ENCODE measurements around the gene SNX33.
A peak's percentile ranks its signal among the peaks of the same experiment; 100 is the strongest.

SNX33 gene

GRCh38 chr15:75669879-75670212, 22.1 kb downstream of the SNX33 start:
- Histone ChIP-seq H4K5ac (ENCODE audit: low read length) (no peak overlapping the region), H3K23ac (ENCODE audit: low read length) (no peak overlapping the region), H2BK120ac (ENCODE audit: low read depth, low read length) (no peak overlapping the region), H2BK15ac (replicated peaks; ENCODE audit: low read depth) (no peak overlapping the region), H3K56ac (ENCODE audit: low read length) (no peak overlapping the region), H3K4me3 (ENCODE audit: low read length) (no peak overlapping the region), H2BK5ac (ENCODE audit: low read length) (no peak overlapping the region), H3K79me2 (ENCODE audit: control insufficient read depth, insufficient read depth, low read length) (no peaks in the 10 kb centered on the region), H4K8ac (ENCODE audit: low read depth, low read length) (no peak overlapping the region), H3K27ac (ENCODE audit: low read depth, low read length) (no peak overlapping the region), H2AK5ac (ENCODE audit: low read length) (no peak overlapping the region), H3K27me3 (ENCODE audit: insufficient read depth, low read length, poor library complexity) (no peaks in the 10 kb centered on the region), H3K18ac (ENCODE audit: low read length) (no peak overlapping the region), H3K4ac (ENCODE audit: low read depth, low read length) (no peak overlapping the region), H3K79me1 (ENCODE audit: low read length) (no peaks in the 10 kb centered on the region), H3K9ac (ENCODE audit: low read length) (no peak overlapping the region), H3K4me1 (ENCODE audit: control insufficient read depth, low read depth, low read length) (peaks cover 13% of the 10 kb centered on the region), H3K4me2 (ENCODE audit: low read length) (no peak overlapping the region), H3K36me3 (ENCODE audit: control insufficient read depth, insufficient read depth, low read length) (no peaks in the 10 kb centered on the region)
- DNase-seq = no peak
- WGBS (ENCODE audit: extremely low coverage, insufficient coverage, low lambda C conversion rate) = no CpG with 5 or more reads among the region's 6 CpGs

GRCh38 chr15:75671730-75672602, 24.3 kb downstream of the SNX33 start:
- H3K27ac ChIP-seq (ENCODE audit: low read depth, low read length) = no peak overlapping the region
- peaks cover 13% of the 10 kb centered on the region for H3K4me1 ChIP-seq (ENCODE audit: control insufficient read depth, low read depth, low read length)
- H3K79me2 ChIP-seq (ENCODE audit: control insufficient read depth, insufficient read depth, low read length) = no peaks in the 10 kb centered on the region
- no peaks in the 10 kb centered on the region for H3K79me1 ChIP-seq (ENCODE audit: low read length)
- H3K4ac ChIP-seq (ENCODE audit: low read depth, low read length) = no peak overlapping the region
- no peak overlapping the region for H3K18ac ChIP-seq (ENCODE audit: low read length)
- WGBS (ENCODE audit: extremely low coverage, insufficient coverage, low lambda C conversion rate) = no CpG with 5 or more reads among the region's 11 CpGs
- H4K8ac ChIP-seq (ENCODE audit: low read depth, low read length) = no peak overlapping the region
- no peaks in the 10 kb centered on the region for H3K27me3 ChIP-seq (ENCODE audit: insufficient read depth, low read length, poor library complexity)
- H3K56ac ChIP-seq (ENCODE audit: low read length) = no peak overlapping the region
- no peak overlapping the region for H3K4me3 ChIP-seq (ENCODE audit: low read length)
- H2BK5ac ChIP-seq (ENCODE audit: low read length) = no peak overlapping the region
- no peak overlapping the region for H4K5ac ChIP-seq (ENCODE audit: low read length)
- H3K4me2 ChIP-seq (ENCODE audit: low read length) = no peak overlapping the region
- no peak overlapping the region for H2BK120ac ChIP-seq (ENCODE audit: low read depth, low read length)
- no peak overlapping the region for H3K23ac ChIP-seq (ENCODE audit: low read length)
- no peaks in the 10 kb centered on the region for H3K36me3 ChIP-seq (ENCODE audit: control insufficient read depth, insufficient read depth, low read length)
- H2AK5ac ChIP-seq (ENCODE audit: low read length) = no peak overlapping the region
- no peak overlapping the region for H3K9ac ChIP-seq (ENCODE audit: low read length)
- no peak overlapping the region for H2BK15ac ChIP-seq (replicated peaks; ENCODE audit: low read depth)
- DNase-seq = no peak

GRCh38 chr15:75672646-75673425, 25.1 kb downstream of the SNX33 start:
- no peaks in the 10 kb centered on the region for H3K79me2 ChIP-seq (ENCODE audit: control insufficient read depth, insufficient read depth, low read length)
- no peak overlapping the region for H3K18ac ChIP-seq (ENCODE audit: low read length)
- no peak overlapping the region for H2BK5ac ChIP-seq (ENCODE audit: low read length)
- H3K4ac ChIP-seq (ENCODE audit: low read depth, low read length) = no peak overlapping the region
- no peak overlapping the region for H2BK120ac ChIP-seq (ENCODE audit: low read depth, low read length)
- no peak overlapping the region for H2AK5ac ChIP-seq (ENCODE audit: low read length)
- H3K4me1 ChIP-seq (ENCODE audit: control insufficient read depth, low read depth, low read length) = peaks cover 13% of the 10 kb centered on the region
- no peak overlapping the region for H4K5ac ChIP-seq (ENCODE audit: low read length)
- no peaks in the 10 kb centered on the region for H3K27me3 ChIP-seq (ENCODE audit: insufficient read depth, low read length, poor library complexity)
- no peaks in the 10 kb centered on the region for H3K79me1 ChIP-seq (ENCODE audit: low read length)
- peak; percentile 69 for DNase-seq
- peak overlapping the region; percentile 47 for H3K56ac ChIP-seq (ENCODE audit: low read length)
- H3K36me3 ChIP-seq (ENCODE audit: control insufficient read depth, insufficient read depth, low read length) = no peaks in the 10 kb centered on the region
- H3K9ac ChIP-seq (ENCODE audit: low read length) = peak overlapping the region; percentile 15
- no peak overlapping the region for H4K8ac ChIP-seq (ENCODE audit: low read depth, low read length)
- H3K27ac ChIP-seq (ENCODE audit: low read depth, low read length) = no peak overlapping the region
- no peak overlapping the region for H3K23ac ChIP-seq (ENCODE audit: low read length)
- no peak overlapping the region for H3K4me3 ChIP-seq (ENCODE audit: low read length)
- no peak overlapping the region for H2BK15ac ChIP-seq (replicated peaks; ENCODE audit: low read depth)
- no CpG with 5 or more reads among the region's 14 CpGs for WGBS (ENCODE audit: extremely low coverage, insufficient coverage, low lambda C conversion rate)
- H3K4me2 ChIP-seq (ENCODE audit: low read length) = no peak overlapping the region

GRCh38 chr15:75673426-75674235, 25.9 kb downstream of the SNX33 start:
- H3K4me2 ChIP-seq (ENCODE audit: low read length) = no peak overlapping the region
- no CpG with 5 or more reads among the region's 10 CpGs for WGBS (ENCODE audit: extremely low coverage, insufficient coverage, low lambda C conversion rate)
- no peak overlapping the region for H2BK120ac ChIP-seq (ENCODE audit: low read depth, low read length)
- peak overlapping the region; percentile 15 for H3K9ac ChIP-seq (ENCODE audit: low read length)
- H4K8ac ChIP-seq (ENCODE audit: low read depth, low read length) = no peak overlapping the region
- H3K23ac ChIP-seq (ENCODE audit: low read length) = no peak overlapping the region
- H3K79me2 ChIP-seq (ENCODE audit: control insufficient read depth, insufficient read depth, low read length) = no peaks in the 10 kb centered on the region
- peak overlapping the region; percentile 47 for H3K56ac ChIP-seq (ENCODE audit: low read length)
- H2BK5ac ChIP-seq (ENCODE audit: low read length) = no peak overlapping the region
- no peak overlapping the region for H4K5ac ChIP-seq (ENCODE audit: low read length)
- H3K36me3 ChIP-seq (ENCODE audit: control insufficient read depth, insufficient read depth, low read length) = no peaks in the 10 kb centered on the region
- no peaks in the 10 kb centered on the region for H3K27me3 ChIP-seq (ENCODE audit: insufficient read depth, low read length, poor library complexity)
- H3K79me1 ChIP-seq (ENCODE audit: low read length) = no peaks in the 10 kb centered on the region
- no peak for DNase-seq
- no peak overlapping the region for H3K18ac ChIP-seq (ENCODE audit: low read length)
- H3K4me3 ChIP-seq (ENCODE audit: low read length) = no peak overlapping the region
- no peak overlapping the region for H2AK5ac ChIP-seq (ENCODE audit: low read length)
- H3K4ac ChIP-seq (ENCODE audit: low read depth, low read length) = no peak overlapping the region
- H3K4me1 ChIP-seq (ENCODE audit: control insufficient read depth, low read depth, low read length) = peaks cover 13% of the 10 kb centered on the region
- no peak overlapping the region for H3K27ac ChIP-seq (ENCODE audit: low read depth, low read length)
- H2BK15ac ChIP-seq (replicated peaks; ENCODE audit: low read depth) = no peak overlapping the region

GRCh38 chr15:75674366-75674765, 26.7 kb downstream of the SNX33 start:
- no peaks in the 10 kb centered on the region for H3K36me3 ChIP-seq (ENCODE audit: control insufficient read depth, insufficient read depth, low read length)
- H3K4ac ChIP-seq (ENCODE audit: low read depth, low read length) = no peak overlapping the region
- no peak overlapping the region for H3K56ac ChIP-seq (ENCODE audit: low read length)
- H3K23ac ChIP-seq (ENCODE audit: low read length) = no peak overlapping the region
- H2AK5ac ChIP-seq (ENCODE audit: low read length) = no peak overlapping the region
- H3K4me2 ChIP-seq (ENCODE audit: low read length) = no peak overlapping the region
- no peak overlapping the region for H3K18ac ChIP-seq (ENCODE audit: low read length)
- H3K79me2 ChIP-seq (ENCODE audit: control insufficient read depth, insufficient read depth, low read length) = no peaks in the 10 kb centered on the region
- H3K27me3 ChIP-seq (ENCODE audit: insufficient read depth, low read length, poor library complexity) = no peaks in the 10 kb centered on the region
- no peak overlapping the region for H4K8ac ChIP-seq (ENCODE audit: low read depth, low read length)
- no CpG with 5 or more reads among the region's 8 CpGs for WGBS (ENCODE audit: extremely low coverage, insufficient coverage, low lambda C conversion rate)
- H4K5ac ChIP-seq (ENCODE audit: low read length) = no peak overlapping the region
- H2BK15ac ChIP-seq (replicated peaks; ENCODE audit: low read depth) = no peak overlapping the region
- no peak for DNase-seq
- no peaks in the 10 kb centered on the region for H3K79me1 ChIP-seq (ENCODE audit: low read length)
- no peak overlapping the region for H2BK5ac ChIP-seq (ENCODE audit: low read length)
- H3K9ac ChIP-seq (ENCODE audit: low read length) = no peak overlapping the region
- no peak overlapping the region for H2BK120ac ChIP-seq (ENCODE audit: low read depth, low read length)
- no peak overlapping the region for H3K4me3 ChIP-seq (ENCODE audit: low read length)
- H3K4me1 ChIP-seq (ENCODE audit: control insufficient read depth, low read depth, low read length) = peaks cover 13% of the 10 kb centered on the region
- H3K27ac ChIP-seq (ENCODE audit: low read depth, low read length) = no peak overlapping the region

Measured in mesendoderm (in vitro differentiated cells).